Neural cell (in vitro differentiated cells): ENCODE results near the gene VSIG4. TPM values are rescaled to one million over a fixed set of nuclear protein-coding genes. Genes with fewer than 3 reads are reported as not detected.

Experiments used
- H2AFZ ChIP-seq: fragments of 200-600, 300-800 bp; sonication (generic), shearing (Covaris generic); 2 replicates; pipeline ENCODE4 v1.6.0; 2014; ENCODE audit warnings: low read depth, mild to moderate bottlenecking, antibody characterized with exemption, low read length, moderate library complexity
- H3F3A ChIP-seq: fragments of 200-600 bp; shearing (Covaris generic); 2 replicates; pipeline ENCODE4 v1.6.1; 2016; ENCODE audit warnings: mild to moderate bottlenecking, moderate library complexity, mixed read lengths, antibody characterized with exemption, low read length; ENCODE audit not compliant: insufficient read depth, poor library complexity, severe bottlenecking
- H3K27ac ChIP-seq: fragments of 200-600, 300-800 bp; sonication (generic), shearing (Covaris generic); 2 replicates; pipeline ENCODE4 v1.5.1; 2014; ENCODE audit warnings: mild to moderate bottlenecking, low read length, moderate library complexity
- H3K27me3 ChIP-seq: fragments of 300-800, 200-600 bp; sonication (generic), shearing (Covaris generic); 2 replicates; pipeline ENCODE4 v1.6.0; 2014; ENCODE audit warnings: mild to moderate bottlenecking, low read depth, low read length, moderate library complexity; ENCODE audit not compliant: insufficient read depth
- H3K36me3 ChIP-seq: fragments of 300-800, 200-600 bp; sonication (generic), shearing (Covaris generic); 2 replicates; pipeline ENCODE4 v1.5.1; 2014; ENCODE audit warnings: mild to moderate bottlenecking, antibody characterized with exemption, low read length, moderate library complexity; ENCODE audit not compliant: insufficient read depth
- H3K4me2 ChIP-seq: fragments of 300-800, 200-600 bp; sonication (generic), shearing (Covaris generic); 2 replicates; pipeline ENCODE4 v1.6.0; 2014; ENCODE audit warnings: mild to moderate bottlenecking, low read length
- H3K4me3 ChIP-seq: fragments of 300-800, 200-600 bp; sonication (generic), shearing (Covaris generic); 2 replicates; pipeline ENCODE4 v1.5.1; 2014; ENCODE audit warnings: mild to moderate bottlenecking, low read length, moderate library complexity
- H3K79me2 ChIP-seq: fragments of 200-600 bp; shearing (Covaris generic); replicated peaks from 2 replicates; pipeline ENCODE4 v1.6.0; 2014; ENCODE audit warnings: mild to moderate bottlenecking, low read length, moderate library complexity; ENCODE audit not compliant: insufficient read depth
- H3K9ac ChIP-seq: fragments of 300-800, 200-600 bp; sonication (generic), shearing (Covaris generic); 2 replicates; pipeline ENCODE4 v1.6.1; 2016; ENCODE audit warnings: mild to moderate bottlenecking, low read length, mixed read lengths
- H3K9me2 ChIP-seq: fragments of 200-600 bp; shearing (Covaris generic); 2 replicates; pipeline ENCODE4 v1.6.1; 2016; ENCODE audit warnings: mild to moderate bottlenecking, low read length, mixed read lengths; ENCODE audit not compliant: insufficient read depth
- H3K9me3 ChIP-seq: fragments of 200-600, 300-800 bp; sonication (generic), shearing (Covaris generic); 2 replicates; pipeline ENCODE4 v1.6.1; 2016; ENCODE audit warnings: mild to moderate bottlenecking, mixed run types, low read length, moderate library complexity, mixed read lengths
- H4K20me1 ChIP-seq: fragments of 200-600 bp; shearing (Covaris generic); 2 replicates; pipeline ENCODE4 v1.6.1; 2016; ENCODE audit warnings: mild to moderate bottlenecking, mixed run types; ENCODE audit not compliant: insufficient read depth
- CTCF ChIP-seq: fragments of 450-650 bp; IDR thresholded peaks from 2 replicates; pipeline ENCODE4 v1.5.1; 2014; ENCODE audit warnings: antibody characterized with exemption, mild to moderate bottlenecking, moderate library complexity; ENCODE audit not compliant: poor library complexity, severe bottlenecking
- EP300 ChIP-seq: fragments of 450-650 bp; conservative IDR thresholded peaks from 2 replicates; pipeline ENCODE4 v1.6.1; 2014; ENCODE audit warnings: antibody characterized with exemption, mild to moderate bottlenecking, moderate library complexity; ENCODE audit not compliant: poor library complexity, severe bottlenecking
- EZH2 ChIP-seq: fragments of 200-600, 300-800 bp; shearing (Covaris generic), sonication (generic); IDR thresholded peaks from 2 replicates; pipeline ENCODE4 v1.6.1; 2014; ENCODE audit warnings: antibody characterized with exemption, low read length, borderline replicate concordance, mild to moderate bottlenecking; ENCODE audit not compliant: insufficient read depth, poor library complexity, severe bottlenecking
- MXI1 ChIP-seq: fragments of 450-650 bp; conservative IDR thresholded peaks from 2 replicates; pipeline ENCODE4 v1.6.1; 2014; ENCODE audit warnings: antibody characterized with exemption, mild to moderate bottlenecking; ENCODE audit not compliant: poor library complexity, severe bottlenecking
- POLR2AphosphoS5 ChIP-seq: IDR thresholded peaks from 2 replicates; pipeline ENCODE4 v1.6.1; 2012
- RAD21 ChIP-seq: fragments of 450-650 bp; conservative IDR thresholded peaks from 2 replicates; pipeline ENCODE4 v1.6.1; 2014; ENCODE audit warnings: antibody characterized with exemption, mild to moderate bottlenecking, moderate library complexity
- REST ChIP-seq: IDR thresholded peaks from 2 replicates; pipeline ENCODE4 v1.6.1; 2012; ENCODE audit warnings: borderline replicate concordance
- SMC3 ChIP-seq: fragments of 450-650 bp; conservative IDR thresholded peaks from 2 replicates; pipeline ENCODE4 v1.6.1; 2014; ENCODE audit warnings: antibody characterized with exemption, mild to moderate bottlenecking, moderate library complexity; ENCODE audit not compliant: poor library complexity
- TAF1 ChIP-seq: IDR thresholded peaks from 2 replicates; pipeline ENCODE4 v1.6.1; 2012; ENCODE audit warnings: low read depth
- polyA plus RNA-seq: library from polyadenylated mRNA; depleted of rRNA; stranded (reverse); fragments of >200 nt; gene quantifications from 2 replicates; pipeline ENCODE4 v1.2.3, GENCODE V29; 2014

Gene VSIG4
- polyA plus RNA-seq, 1 donor from 2014 or later: not detected

- Histone ChIP-seq H3K9ac (no peak overlapping the region), H2AFZ (no peak overlapping the region), H3F3A (no peaks in the 10 kb centered on the region), H3K27ac (no peak overlapping the region), H3K27me3 (no peaks in the 10 kb centered on the region), H4K20me1 (no peaks in the 10 kb centered on the region), H3K9me3 (no peaks in the 10 kb centered on the region), H3K79me2 (no peaks in the 10 kb centered on the region), H3K9me2 (no peaks in the 10 kb centered on the region), H3K4me3 (no peak overlapping the region), H3K4me2 (no peak overlapping the region), H3K36me3 (no peaks in the 10 kb centered on the region)
- TF ChIP-seq POLR2AphosphoS5 (no peak), EZH2 (no peak)
Measured at GRCh38 chrX:66024092-66024467, 15.8 kb downstream of the VSIG4 start.

GRCh38 chrX:66023385-66024091 is 16.3 kb downstream of the VSIG4 start:
- H3K9me2 ChIP-seq: no peaks in the 10 kb centered on the region
- H3K4me2 ChIP-seq: no peak overlapping the region
- H3F3A ChIP-seq: no peaks in the 10 kb centered on the region
- H3K4me3 ChIP-seq: no peak overlapping the region
- H2AFZ ChIP-seq: no peak overlapping the region
- no peaks in the 10 kb centered on the region for H3K36me3 ChIP-seq
- H4K20me1 ChIP-seq: no peaks in the 10 kb centered on the region
- no peak overlapping the region for H3K27ac ChIP-seq
- H3K27me3 ChIP-seq: no peaks in the 10 kb centered on the region
- TF ChIP-seq RAD21 (no peak), POLR2AphosphoS5 (no peak), SMC3 (no peak), TAF1 (no peak), REST (no peak), EZH2 (no peak), EP300 (no peak), MXI1 (no peak), CTCF (no peak)
- no peaks in the 10 kb centered on the region for H3K79me2 ChIP-seq
- H3K9ac ChIP-seq: no peak overlapping the region
- H3K9me3 ChIP-seq: no peaks in the 10 kb centered on the region
